Measurements from ENCODE around the gene SPIRE1. TPM values are rescaled to one million over a fixed set of nuclear protein-coding genes. Genes with fewer than 3 reads are reported as not detected.
"Not testable (repeated sequence)": the region's sequence is repeated elsewhere in the genome, so short reads cannot be mapped to it uniquely, and the experiment has no call there.

Gene SPIRE1
- total RNA-seq, 4 donors from 2014 or later = 25.3 to 39.5 (median 30.6) TPM

- WGBS, 2 donors = 95 to 96% methylated on average over 3 of the region's 3 CpGs
- TF ChIP-seq POLR2A (IDR thresholded peaks at IDR 0.05) (no peak), CTCF (IDR thresholded peaks at IDR 0.05) (no peak)
- no peaks in the 10 kb centered on the region for H3K36me3 ChIP-seq
- intact Hi-C loops (cut with DNase I) = no loop called here
- H3K9me3 ChIP-seq = no peaks in the 10 kb centered on the region
- no peak overlapping the region for H3K27ac ChIP-seq
- H3K4me3 ChIP-seq (replicated peaks in 1 of 3) = no peak overlapping the region
- no peak for DNase-seq
- no peaks in the 10 kb centered on the region for H3K4me1 ChIP-seq
- H3K27me3 ChIP-seq = no peaks in the 10 kb centered on the region
Observed at GRCh38 chr18:12497839-12498238, 160.1 kb downstream of the SPIRE1 start.

- no peaks in the 10 kb centered on the region for H3K4me1 ChIP-seq
- H3K9me3 ChIP-seq = no peaks in the 10 kb centered on the region
- WGBS, 2 donors = 84 to 91% methylated on average over 2 of the region's 2 CpGs
- TF ChIP-seq CTCF (IDR thresholded peaks at IDR 0.05) = no peak
- TF ChIP-seq POLR2A (IDR thresholded peaks at IDR 0.05) = no peak
- no peak overlapping the region for H3K27ac ChIP-seq
- DNase-seq = no peak
- no peak overlapping the region for H3K4me3 ChIP-seq (replicated peaks in 1 of 3)
- H3K36me3 ChIP-seq = no peaks in the 10 kb centered on the region
- intact Hi-C loops (cut with DNase I) = no loop called here
- no peaks in the 10 kb centered on the region for H3K27me3 ChIP-seq
Observed at GRCh38 chr18:12497296-12497695, 160.6 kb downstream of the SPIRE1 start.

GRCh38 chr18:12492907-12493306, 165.0 kb downstream of the SPIRE1 start:
- intact Hi-C loops (cut with DNase I) = no loop called here
- Histone ChIP-seq H3K4me1 (no peaks in the 10 kb centered on the region), H3K27me3 (no peaks in the 10 kb centered on the region), H3K9me3 (no peaks in the 10 kb centered on the region), H3K4me3 (replicated peaks in 1 of 3) (no peak overlapping the region), H3K27ac (no peak overlapping the region), H3K36me3 (no peaks in the 10 kb centered on the region)
- no peak for DNase-seq
- WGBS, 2 donors = 94 to 95% methylated on average over 5 of the region's 5 CpGs
- no peak for TF ChIP-seq CTCF (IDR thresholded peaks at IDR 0.05)
- no peak for TF ChIP-seq POLR2A (IDR thresholded peaks at IDR 0.05)

- no peak for DNase-seq
- WGBS, 2 donors = 93 to 94% methylated on average over 9 of the region's 9 CpGs
- H3K27me3 ChIP-seq = no peaks in the 10 kb centered on the region
- H3K4me1 ChIP-seq = no peaks in the 10 kb centered on the region
- TF ChIP-seq POLR2A (IDR thresholded peaks at IDR 0.05) = no peak
- no peak for TF ChIP-seq CTCF (IDR thresholded peaks at IDR 0.05)
- no peaks in the 10 kb centered on the region for H3K36me3 ChIP-seq
- no peaks in the 10 kb centered on the region for H3K9me3 ChIP-seq
- H3K4me3 ChIP-seq (replicated peaks in 1 of 3) = no peak overlapping the region
- H3K27ac ChIP-seq = no peak overlapping the region
- intact Hi-C loops (cut with DNase I) = no loop called here
Observed at GRCh38 chr18:12491611-12492435, 166.1 kb downstream of the SPIRE1 start.

- DNase-seq = no peak
- H3K9me3 ChIP-seq = no peaks in the 10 kb centered on the region
- H3K4me1 ChIP-seq = no peaks in the 10 kb centered on the region
- no peaks in the 10 kb centered on the region for H3K36me3 ChIP-seq
- H3K27me3 ChIP-seq = no peaks in the 10 kb centered on the region
- intact Hi-C loops (cut with DNase I) = no loop called here
- no peak for TF ChIP-seq POLR2A (IDR thresholded peaks at IDR 0.05)
- TF ChIP-seq CTCF (IDR thresholded peaks at IDR 0.05) = no peak
- H3K4me3 ChIP-seq (replicated peaks in 1 of 3) = no peak overlapping the region
- WGBS, 2 donors = 90 to 93% methylated on average over 5 of the region's 5 CpGs
- H3K27ac ChIP-seq = no peak overlapping the region
Observed at GRCh38 chr18:12485479-12486105, 172.3 kb downstream of the SPIRE1 start.

- DNase-seq; intact Hi-C loops (cut with DNase I); H3K4me1 ChIP-seq: not testable (repeated sequence)
Observed at GRCh38 chr18:12481915-12482314, 176.0 kb downstream of the SPIRE1 start.

More at GRCh38 chr18:12481915-12482314, 176.0 kb downstream of the SPIRE1 start:
- 92 to 94% methylated on average over 10 of the region's 10 CpGs for WGBS, 2 donors
- H3K4me3 ChIP-seq (replicated peaks in 1 of 3); H3K9me3 ChIP-seq; H3K36me3 ChIP-seq; H3K27ac ChIP-seq; H3K27me3 ChIP-seq: not testable (repeated sequence)
